PC-3 (cell line): ENCODE measurements around the gene PALS1. TPM values are rescaled to one million over a fixed set of nuclear protein-coding genes. Genes with fewer than 3 reads are reported as not detected.

Source experiments
- ATAC-seq: fragments of 200-7000 bp; cut with Tn5 transposase; 2 replicates; pipeline ENCODE4 v1.9.1; 2020; ENCODE audit warnings: mild to moderate bottlenecking, moderate library complexity
- BruUV-seq: library from RNA; stranded (reverse); fragments of 400-500 nt; replicated peaks from 2 replicates; lab custom pipeline; 2021; lab: Mats Ljungman, UMichigan
- CTCF ChIA-PET: fragments of 300-600 bp; sonication (Branson Sonifier 250); formaldehyde crosslinking; loops from one replicate; lab custom pipeline; 2022; ENCODE audit warnings: antibody characterized with exemption; lab: Charles Lee
- POLR2A ChIA-PET: fragments of 300-600 bp; sonication (Branson Sonifier 250); formaldehyde crosslinking; loops from one replicate; lab custom pipeline; 2022; ENCODE audit warnings: antibody characterized with exemption; ENCODE audit not compliant: unreplicated experiment; lab: Charles Lee
- DNase-seq: peaks from one replicate; pipeline ENCODE4 v3.0.0-alpha.2; 2015
- H2AFZ ChIP-seq: fragments of 300-600 bp; sonication (generic); 2 replicates; pipeline ENCODE4 v1.6.0; 2016; ENCODE audit warnings: antibody characterized with exemption, low read length
- H3F3A ChIP-seq: fragments of 300-600 bp; sonication (generic); one replicate; pipeline ENCODE4 v1.6.0; 2017; ENCODE audit warnings: antibody characterized with exemption, low read length, control low read depth, mild to moderate bottlenecking; ENCODE audit not compliant: unreplicated experiment
- H3K27ac ChIP-seq: fragments of 300-600 bp; sonication (generic); 2 replicates; pipeline ENCODE4 v1.5.1; 2016; ENCODE audit warnings: mild to moderate bottlenecking, low read length
- H3K27me3 ChIP-seq: fragments of 300-600 bp; sonication (generic); 2 replicates; pipeline ENCODE4 v1.6.1; 2016; ENCODE audit warnings: low read length, mixed read lengths
- H3K36me3 ChIP-seq: fragments of 300-600 bp; sonication (generic); 2 replicates; pipeline ENCODE4 v1.6.1; 2016; ENCODE audit warnings: low read depth, mixed run types, low read length, mixed read lengths
- H3K4me1 ChIP-seq: fragments of 300-600 bp; sonication (generic); 2 replicates; pipeline ENCODE4 v1.5.1; 2016; ENCODE audit warnings: low read length; ENCODE audit not compliant: insufficient read depth
- H3K4me2 ChIP-seq: fragments of 300-600 bp; sonication (generic); 2 replicates; pipeline ENCODE4 v1.6.0; 2016; ENCODE audit warnings: low read length
- H3K4me3 ChIP-seq: fragments of 300-600 bp; sonication (generic); 2 replicates; pipeline ENCODE4 v1.5.1; 2016; ENCODE audit warnings: mild to moderate bottlenecking, low read length, mixed read lengths
- H3K79me2 ChIP-seq: fragments of 300-600 bp; sonication (generic); 2 replicates; pipeline ENCODE4 v1.6.1; 2017; ENCODE audit warnings: low read length, mixed read lengths
- H3K9ac ChIP-seq: fragments of 300-600 bp; sonication (generic); 2 replicates; pipeline ENCODE4 v1.6.0; 2016; ENCODE audit warnings: mild to moderate bottlenecking, low read length
- H3K9me2 ChIP-seq: fragments of 300-600 bp; sonication (generic); replicated peaks from 2 replicates; pipeline ENCODE4 v1.6.1; 2016; ENCODE audit warnings: mixed run types, low read length, mixed read lengths
- H3K9me3 ChIP-seq: fragments of 300-600 bp; sonication (generic); 2 replicates; pipeline ENCODE4 v1.6.1; 2016; ENCODE audit warnings: low read length, mixed read lengths
- H4K20me1 ChIP-seq: fragments of 300-600 bp; sonication (generic); 2 replicates; pipeline ENCODE4 v1.6.1; 2016; ENCODE audit warnings: low read length, mixed read lengths
- EZH2 ChIP-seq: fragments of 300-600 bp; sonication (generic); IDR thresholded peaks from one replicate; pipeline ENCODE4 v1.6.1; 2017; ENCODE audit warnings: antibody characterized with exemption, mild to moderate bottlenecking, low read length; ENCODE audit not compliant: unreplicated experiment
- EZH2phosphoT487 ChIP-seq: fragments of 300-600 bp; sonication (generic); IDR thresholded peaks from 2 replicates; pipeline ENCODE4 v1.6.1; 2018; ENCODE audit warnings: mild to moderate bottlenecking, antibody characterized with exemption, low read length, borderline replicate concordance
- intact Hi-C: fragments of 100-400 bp; cut with micrococcal nuclease; formaldehyde crosslinking; loops from 2 replicates; pipeline ENCODE4 v1.9.0; 2023
- total RNA-seq: library from RNA; depleted of rRNA; stranded (reverse); fragments of >200 nt; gene quantifications from 2 replicates; pipeline ENCODE4 v1.2.3, GENCODE V29; 2014
- TF ChIP-seq, protein P1 (sequence below): fragments of 300-600 bp; sonication (generic); conservative IDR thresholded peaks from 2 replicates; pipeline ENCODE4 v1.5.1; 2017; ENCODE audit warnings: antibody characterized with exemption, low read depth, mild to moderate bottlenecking, low read length

PALS1 gene
- total RNA-seq, 1 experiment from 2014 or later: 31.5 TPM

DNA sequence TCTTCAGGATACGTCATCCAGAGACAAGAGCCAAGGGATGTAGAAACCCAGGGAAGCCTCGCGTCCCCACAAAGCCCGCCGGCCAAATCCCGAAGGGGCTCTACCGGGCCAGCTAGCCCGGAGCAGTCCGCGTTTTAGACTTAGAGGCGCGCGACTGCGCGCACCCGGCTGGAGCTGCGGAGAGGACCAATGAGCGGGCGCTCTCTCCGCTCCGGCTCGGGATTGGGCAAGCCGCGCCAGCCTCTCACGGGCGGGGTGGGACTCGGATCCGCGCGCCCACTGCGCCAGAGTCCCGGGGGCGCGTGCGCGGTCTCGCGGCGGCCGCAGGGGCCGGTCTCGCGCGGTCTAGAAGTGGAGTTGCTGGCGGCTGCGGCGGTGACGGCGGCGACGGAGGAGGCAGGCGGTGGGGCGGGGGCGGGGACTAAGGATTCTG lies 241 bp upstream of the PALS1 start:
- Histone ChIP-seq H3K4me2 (peak overlapping the region; percentile 97), H3K36me3 (no peaks in the 10 kb centered on the region), H3K4me3 (peak overlapping the region; percentile 81), H3K27me3 (no peaks in the 10 kb centered on the region), H3K27ac (peak overlapping the region; percentile 93), H3K9ac (peak overlapping the region; percentile 92), H3K9me2 (no peaks in the 10 kb centered on the region), H3K79me2 (peaks cover 46% of the 10 kb centered on the region), H3K4me1 (peaks cover 30% of the 10 kb centered on the region), H4K20me1 (peaks cover 24% of the 10 kb centered on the region), H3K9me3 (no peaks in the 10 kb centered on the region), H2AFZ (peak overlapping the region; percentile 96), H3F3A (peaks cover 9% of the 10 kb centered on the region)
- ATAC-seq (peak; percentile 81), DNase-seq (peak; percentile 98)
- POLR2A ChIA-PET: interaction anchor here (0.5 to 0.8 kb wide), 3 partner anchors 54 to 336 kb away, joined by 3 to 26 read pairs (median 4); no protein-coding TSS in a partner anchor
- intact Hi-C loops: loop anchor here (1.0 to 5.0 kb wide), 6 partner anchors 20 to 732 kb away; partner anchors contain the start of genes ATP6V1D and GPHN
- CTCF ChIA-PET: interaction anchor here (0.5 to 0.7 kb wide), 2 partner anchors 45 to 1424 kb away, joined by 3 to 4 read pairs; no protein-coding TSS in a partner anchor
- no peak for TF ChIP-seq EZH2
- TF ChIP-seq EZH2phosphoT487: no peak
- TF ChIP-seq, protein P1, sequence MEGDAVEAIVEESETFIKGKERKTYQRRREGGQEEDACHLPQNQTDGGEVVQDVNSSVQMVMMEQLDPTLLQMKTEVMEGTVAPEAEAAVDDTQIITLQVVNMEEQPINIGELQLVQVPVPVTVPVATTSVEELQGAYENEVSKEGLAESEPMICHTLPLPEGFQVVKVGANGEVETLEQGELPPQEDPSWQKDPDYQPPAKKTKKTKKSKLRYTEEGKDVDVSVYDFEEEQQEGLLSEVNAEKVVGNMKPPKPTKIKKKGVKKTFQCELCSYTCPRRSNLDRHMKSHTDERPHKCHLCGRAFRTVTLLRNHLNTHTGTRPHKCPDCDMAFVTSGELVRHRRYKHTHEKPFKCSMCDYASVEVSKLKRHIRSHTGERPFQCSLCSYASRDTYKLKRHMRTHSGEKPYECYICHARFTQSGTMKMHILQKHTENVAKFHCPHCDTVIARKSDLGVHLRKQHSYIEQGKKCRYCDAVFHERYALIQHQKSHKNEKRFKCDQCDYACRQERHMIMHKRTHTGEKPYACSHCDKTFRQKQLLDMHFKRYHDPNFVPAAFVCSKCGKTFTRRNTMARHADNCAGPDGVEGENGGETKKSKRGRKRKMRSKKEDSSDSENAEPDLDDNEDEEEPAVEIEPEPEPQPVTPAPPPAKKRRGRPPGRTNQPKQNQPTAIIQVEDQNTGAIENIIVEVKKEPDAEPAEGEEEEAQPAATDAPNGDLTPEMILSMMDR: no peak
- no TSS peak for BruUV-seq

GRCh38 chr14:67242168-67242420 lies 859 bp downstream of the PALS1 start:
- Histone ChIP-seq H4K20me1 (peaks cover 26% of the 10 kb centered on the region), H3K9me3 (no peaks in the 10 kb centered on the region), H3K27me3 (no peaks in the 10 kb centered on the region), H3K4me2 (peak overlapping the region; percentile 82), H3K9me2 (no peaks in the 10 kb centered on the region), H2AFZ (peak overlapping the region; percentile 42), H3F3A (peaks cover 8% of the 10 kb centered on the region), H3K9ac (peak overlapping the region; percentile 92), H3K27ac (peak overlapping the region; percentile 93), H3K36me3 (no peaks in the 10 kb centered on the region), H3K4me3 (peak overlapping the region; percentile 81), H3K79me2 (peaks cover 56% of the 10 kb centered on the region), H3K4me1 (peaks cover 32% of the 10 kb centered on the region)
- ATAC-seq (no peak), DNase-seq (no peak)
- TF ChIP-seq EZH2 (no peak), EZH2phosphoT487 (no peak)
- TF ChIP-seq, protein P1: no peak
- ChIA-PET CTCF (interaction anchor here (0.6 to 1.4 kb wide), 4 partner anchors 43 to 96 kb away, joined by 3 to 7 read pairs (median 5); no protein-coding TSS in a partner anchor), POLR2A (interaction anchor here (0.9 kb wide), 1 partner anchor 55 kb away, joined by 4 read pairs; no protein-coding TSS in a partner anchor)
- BruUV-seq: no TSS peak
- intact Hi-C loops: loop anchor here (1.0 to 5.0 kb wide), 2 partner anchors 76 to 90 kb away; no protein-coding TSS in a partner anchor

DNA sequence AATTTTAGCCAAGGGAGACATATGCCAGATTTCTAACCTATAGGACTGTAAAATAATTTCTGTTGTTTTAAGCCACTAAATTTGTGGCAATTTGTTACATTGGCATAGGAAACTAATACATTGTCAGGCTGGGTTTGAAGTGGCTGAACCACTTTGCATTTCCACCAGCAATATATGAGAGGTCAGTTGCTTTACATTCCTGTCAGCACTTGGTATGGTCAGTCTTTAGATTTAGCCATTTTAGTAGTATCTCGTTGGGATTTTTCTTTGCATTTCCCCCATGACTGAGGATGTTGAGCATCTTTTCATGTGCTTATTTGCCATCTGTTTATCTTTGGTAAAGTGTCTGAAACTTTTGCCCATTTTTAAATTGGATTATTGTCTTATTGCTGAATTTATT lies 3.9 kb downstream of the PALS1 start:
- Histone ChIP-seq H3K4me1 (peaks cover 28% of the 10 kb centered on the region), H3K4me2 (peak overlapping the region; percentile 9; the same call in 1 of the 2 replicates), H2AFZ (no peak overlapping the region), H3K36me3 (0 out of 2 replicates have a peak, but pooled peaks cover 4% of the 10 kb centered on the region), H3K27me3 (no peaks in the 10 kb centered on the region), H3K79me2 (peaks cover 87% of the 10 kb centered on the region), H3K9me2 (no peaks in the 10 kb centered on the region), H3F3A (no peaks in the 10 kb centered on the region), H3K9ac (no peak overlapping the region), H4K20me1 (peaks cover 36% of the 10 kb centered on the region), H3K4me3 (no peak overlapping the region), H3K9me3 (no peaks in the 10 kb centered on the region), H3K27ac (no peak overlapping the region)
- ChIA-PET POLR2A (no interaction called here), CTCF (no interaction called here)
- DNase-seq: no peak
- no peak for ATAC-seq
- TF ChIP-seq EZH2phosphoT487 (no peak), EZH2 (no peak)
- TF ChIP-seq, protein P1: no peak
- no TSS peak for BruUV-seq
- intact Hi-C loops: no loop called here
